SW 1271 (cell line): ENCODE results near the gene NOM1.
"Not testable (repeated sequence)": the region's sequence is repeated elsewhere in the genome, so short reads cannot be mapped to it uniquely, and the experiment has no call there.

Experiments used
- DNase-seq, 2 experiments: peaks; one replicate each; lab custom pipeline; 2025; lab: John Stamatoyannopoulos, UW

NOM1 gene

GRCh38 chr7:156940421-156941122 is 8.9 kb upstream of the NOM1 start:
- DNase-seq = no peak

GRCh38 chr7:156941393-156942182 is 7.9 kb upstream of the NOM1 start:
- no peak for DNase-seq

DNA sequence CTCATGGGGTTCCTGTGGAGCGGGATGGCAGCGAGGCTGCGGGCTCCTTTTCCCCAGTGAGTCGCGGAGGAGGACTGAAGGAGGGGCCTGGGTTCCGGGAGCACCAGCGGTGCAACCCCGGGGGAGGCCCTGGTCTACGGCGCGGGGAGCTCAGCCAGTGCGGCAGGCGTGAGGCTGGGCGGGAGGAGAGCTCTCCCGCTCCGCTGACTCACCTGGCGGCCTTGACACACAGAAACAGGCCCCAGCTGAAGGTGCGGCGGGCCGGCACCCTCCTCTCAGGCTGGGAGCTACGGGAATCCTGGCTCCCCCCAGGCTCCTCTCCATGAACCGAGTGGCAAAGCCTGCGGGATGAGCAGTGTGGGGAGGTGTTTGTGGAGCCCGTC is 6.8 kb upstream of the NOM1 start:
- no peak for DNase-seq

GRCh38 chr7:156943091-156944041 is 6.1 kb upstream of the NOM1 start:
- no peak for DNase-seq

DNA sequence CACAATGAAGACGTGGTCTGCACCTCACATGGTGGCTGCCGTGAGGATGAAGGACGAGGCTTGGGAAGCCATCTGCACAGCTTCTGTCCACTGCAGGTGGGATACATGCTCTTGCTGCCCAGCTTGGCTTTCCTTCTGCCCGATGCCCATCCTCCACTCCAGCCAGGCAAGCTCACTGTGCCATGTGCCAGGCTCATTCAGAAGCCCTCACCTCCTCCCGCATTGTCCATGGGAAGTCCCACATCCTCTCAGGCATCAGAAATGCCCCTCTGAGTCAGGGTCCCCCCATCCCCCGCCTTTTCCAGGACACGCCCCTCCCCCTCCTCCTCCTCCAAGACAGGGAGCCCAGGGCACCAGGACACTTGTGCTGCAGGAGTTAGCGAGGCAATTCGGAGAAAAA is 4.6 kb upstream of the NOM1 start:
- no peak for DNase-seq

DNA sequence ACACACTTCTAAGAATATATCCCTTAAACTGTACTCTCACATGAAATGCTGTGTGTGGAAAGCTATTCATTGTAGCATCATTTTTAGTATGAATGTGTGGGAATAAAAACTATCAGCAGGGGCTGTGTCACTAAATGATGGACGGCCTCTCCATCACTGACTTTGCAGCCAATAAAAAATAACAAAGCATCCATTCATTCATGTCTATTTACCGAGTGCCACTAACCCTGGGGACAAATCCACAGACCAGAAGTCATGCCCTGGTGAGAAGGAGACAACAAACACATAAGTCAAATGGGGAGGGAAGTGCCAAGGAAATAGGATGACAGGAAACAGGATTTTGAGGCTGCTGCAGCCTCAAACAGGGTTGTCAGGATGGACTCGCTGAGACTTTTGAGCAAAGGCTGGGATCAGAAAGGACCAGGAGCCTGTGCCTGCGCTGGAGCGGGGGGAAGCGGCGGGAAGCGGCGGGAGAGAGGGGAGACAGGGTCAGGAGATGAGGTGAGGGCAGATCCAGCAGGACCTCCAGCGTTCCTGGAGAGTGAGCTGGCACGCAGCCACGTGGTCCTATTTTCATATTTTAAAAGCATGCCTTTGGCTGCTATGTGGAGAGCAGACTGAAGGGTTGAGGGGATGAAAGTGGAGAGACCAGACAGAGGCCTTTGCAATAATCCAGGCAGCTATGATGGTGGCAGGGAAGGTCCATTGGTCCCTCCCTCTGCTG is 2.2 kb upstream of the NOM1 start:
- no peak for DNase-seq

DNA sequence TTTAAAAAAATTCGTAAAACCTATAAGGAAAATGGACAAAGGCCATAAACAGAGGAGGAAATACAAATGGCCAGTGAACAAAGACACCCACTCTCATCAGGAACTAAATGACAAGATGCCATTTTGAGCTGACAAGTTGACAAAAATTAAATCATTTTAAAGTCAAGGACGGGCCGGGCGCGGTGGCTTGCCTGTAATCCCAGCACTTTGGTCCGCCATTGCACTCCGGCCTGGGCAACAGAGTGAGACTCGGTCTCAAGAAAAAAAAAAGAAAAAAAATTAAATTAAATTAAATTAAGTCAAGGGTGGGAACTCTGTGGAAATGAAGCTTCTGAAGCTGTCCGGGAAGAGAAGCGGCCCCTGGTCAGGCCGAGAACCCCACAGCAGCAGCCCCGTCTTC is 1.2 kb upstream of the NOM1 start:
- no peak for DNase-seq

GRCh38 chr7:156950381-156950858 is 908 bp downstream of the NOM1 start:
- DNase-seq = peak in 1 of 2 experiments; percentile 49

DNA sequence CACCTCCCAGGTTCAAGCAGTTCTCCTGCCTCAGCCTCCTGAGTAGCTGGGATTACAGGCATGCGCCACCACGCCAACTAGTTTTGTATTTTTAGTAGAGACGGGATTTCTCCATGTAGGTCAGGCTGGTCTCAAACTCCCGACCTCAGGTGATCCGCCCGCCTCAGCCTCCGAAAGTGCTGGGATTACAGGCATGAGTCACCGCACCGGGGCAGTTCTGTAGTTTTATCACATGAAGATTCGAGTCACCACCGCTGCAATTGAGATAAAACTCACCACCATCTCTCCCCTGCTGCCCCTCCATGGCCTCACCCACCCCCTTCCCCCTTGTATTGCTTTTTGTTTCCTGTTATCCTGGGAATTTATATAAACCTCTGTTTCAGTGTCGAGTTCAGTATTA is 3.7 kb downstream of the NOM1 start:
- DNase-seq = not testable (repeated sequence)

DNA sequence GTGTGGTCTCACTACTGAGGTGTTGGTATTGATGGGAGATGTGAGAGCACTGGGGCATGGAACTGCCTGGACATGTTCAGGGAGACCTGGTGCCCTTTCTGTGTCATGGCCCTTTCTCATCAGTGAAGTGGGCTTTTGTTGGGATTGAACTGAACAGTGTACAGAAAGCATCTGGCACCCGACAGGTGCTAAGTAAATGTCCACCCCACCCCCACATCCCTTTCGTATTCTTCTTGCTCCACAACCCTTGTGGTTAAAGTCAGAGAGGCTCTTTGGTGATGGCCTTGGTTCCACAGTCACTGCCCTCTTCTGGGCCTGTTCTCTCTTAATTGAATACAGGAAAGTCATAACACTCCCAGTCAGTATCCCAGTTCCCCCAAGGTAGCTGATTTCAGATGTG is 5.4 kb downstream of the NOM1 start:
- DNase-seq = no peak

DNA sequence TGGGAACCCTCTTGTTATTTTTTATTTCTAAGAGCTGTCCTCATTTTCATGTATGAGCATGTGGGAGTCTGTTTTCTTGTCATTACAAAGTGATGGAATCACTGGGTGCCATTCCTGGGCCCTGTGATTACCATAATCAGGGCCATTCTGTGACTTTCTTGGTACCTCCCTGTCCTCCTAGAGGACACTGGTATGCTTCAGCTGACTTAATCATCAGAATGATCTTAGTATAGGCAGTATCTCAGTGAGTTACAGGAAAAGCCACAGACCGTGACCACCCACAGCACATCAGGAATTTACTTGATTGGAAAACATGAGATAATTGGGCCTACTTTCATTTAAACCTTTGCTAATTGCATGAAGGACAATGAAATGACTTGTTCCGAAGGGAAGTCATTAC is 7.2 kb downstream of the NOM1 start:
- no peak for DNase-seq

- DNase-seq = no peak
Measured at GRCh38 chr7:156962145-156962544, 12.6 kb downstream of the NOM1 start.

DNA sequence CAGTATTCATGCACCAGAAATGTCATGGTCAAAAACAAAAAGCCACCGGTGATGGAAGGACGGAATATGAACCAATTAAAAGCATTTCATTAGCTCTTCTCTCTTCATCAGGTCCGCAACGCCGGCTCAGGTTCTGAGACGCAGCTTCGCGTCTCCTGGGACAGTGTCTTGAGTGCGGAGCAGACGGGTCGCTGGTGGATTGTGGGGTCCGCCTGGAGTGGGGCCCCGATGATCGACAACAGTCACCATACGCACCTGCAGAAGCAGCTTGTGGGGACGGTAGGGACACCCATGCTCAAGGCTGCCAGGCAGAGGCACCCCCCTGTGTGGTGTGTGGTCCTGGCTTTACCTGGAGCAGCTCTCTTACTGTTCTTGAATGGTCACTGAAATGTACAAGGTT is 13.4 kb downstream of the NOM1 start:
- DNase-seq = no peak

GRCh38 chr7:156963472-156963871 is 14.0 kb downstream of the NOM1 start:
- DNase-seq = no peak

DNA sequence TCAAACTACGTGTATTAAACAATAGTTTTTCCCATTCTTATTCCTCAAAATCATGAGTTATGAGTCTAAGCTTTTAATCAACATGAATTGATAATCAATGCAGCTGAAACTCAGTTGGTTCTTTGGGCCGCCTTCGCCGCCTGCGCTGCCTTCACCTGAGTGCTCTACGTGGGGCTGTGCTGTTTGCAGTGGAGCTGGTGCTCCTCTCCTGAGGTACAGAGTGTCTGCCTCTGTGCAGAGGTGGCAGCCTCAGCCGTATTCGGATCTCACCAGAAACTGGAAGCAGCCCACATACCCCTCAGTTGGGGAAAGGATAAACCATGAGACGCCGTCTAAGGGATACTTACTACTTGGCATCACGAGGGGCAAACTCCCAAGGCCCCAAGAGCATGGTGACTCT is 15.5 kb downstream of the NOM1 start:
- no peak for DNase-seq

- DNase-seq = no peak
Measured at GRCh38 chr7:156966387-156966786, 16.9 kb downstream of the NOM1 start.

- DNase-seq = no peak
Measured at GRCh38 chr7:156968183-156968582, 18.7 kb downstream of the NOM1 start.

DNA sequence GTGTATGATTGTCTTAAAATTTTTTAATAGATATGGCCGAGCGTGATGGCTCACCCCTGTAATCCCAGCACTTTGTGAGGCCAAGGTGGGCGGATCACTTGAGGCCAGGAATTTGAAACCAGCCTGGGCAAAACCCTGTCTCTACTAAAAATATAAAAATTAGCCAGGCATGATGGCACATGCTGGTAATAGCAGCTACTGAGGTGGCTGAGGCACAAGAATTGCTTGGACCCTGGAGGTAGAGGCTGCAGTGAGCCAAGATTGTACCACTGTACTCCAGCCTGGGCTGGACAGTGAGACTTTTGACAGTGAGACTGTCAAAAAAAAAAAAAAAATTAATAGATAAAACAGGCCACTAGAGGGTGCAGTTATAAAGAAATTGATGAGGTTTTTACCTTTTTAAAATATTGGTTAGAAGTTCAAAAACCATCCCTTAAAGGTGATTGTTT is 20.5 kb downstream of the NOM1 start:
- peak in 1 of 2 experiments; percentile 7 for DNase-seq

GRCh38 chr7:156975620-156976019 is 26.1 kb downstream of the NOM1 start:
- no peak for DNase-seq

DNA sequence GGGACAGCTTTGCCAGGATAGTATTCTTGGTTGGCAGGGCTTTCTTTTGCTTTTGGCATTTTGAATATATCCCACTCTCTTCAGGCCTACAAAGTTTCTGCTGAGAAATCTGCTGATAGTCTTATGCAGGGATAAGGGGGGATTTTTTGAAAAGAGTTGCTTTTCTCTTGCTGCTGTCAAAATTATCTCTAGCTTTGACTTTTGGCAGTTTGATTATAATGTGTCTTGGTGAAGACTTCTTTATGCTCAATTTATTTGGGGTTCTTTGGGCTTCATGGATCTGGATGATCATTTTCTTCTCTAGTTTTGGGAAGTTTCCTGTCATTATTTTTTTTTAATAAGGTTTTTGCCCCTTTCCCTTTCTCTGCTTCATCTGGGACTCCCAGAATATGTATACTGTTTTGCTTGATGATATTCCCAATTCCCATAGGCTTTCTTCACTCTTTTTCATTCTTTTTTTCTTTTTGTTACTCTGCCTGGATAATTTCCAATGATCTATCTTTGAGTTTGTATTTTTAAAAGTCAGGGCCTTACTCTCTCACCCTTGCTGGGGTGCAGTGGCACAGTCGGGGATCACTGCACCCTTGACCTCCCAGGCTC is 29.6 kb downstream of the NOM1 start:
- no peak for DNase-seq

DNA sequence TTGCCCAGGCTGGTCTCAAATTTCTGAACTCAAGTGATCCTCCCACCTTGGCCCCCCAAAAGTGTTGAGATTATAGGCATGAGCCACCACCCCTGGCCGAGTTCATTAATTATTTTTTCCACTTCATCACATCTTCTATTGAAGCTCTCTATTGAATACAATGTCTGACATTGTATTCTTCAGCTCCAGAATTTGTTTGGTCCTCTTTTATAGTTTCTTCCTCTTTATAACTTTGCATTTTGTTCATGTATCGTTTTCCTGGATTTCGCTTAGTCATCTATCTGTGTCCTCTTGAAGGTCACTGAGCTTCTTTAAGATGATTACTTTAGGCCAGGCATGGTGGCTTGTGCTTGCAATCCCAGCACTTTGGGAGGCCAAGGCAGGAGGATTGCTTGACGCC is 30.2 kb downstream of the NOM1 start:
- DNase-seq = no peak
